Keratinocyte (primary cell): ENCODE measurements around the gene STXBP1. TPM values are rescaled to one million over a fixed set of nuclear protein-coding genes. Genes with fewer than 3 reads are reported as not detected.

ENCODE experiments used
- DNase-seq: peaks from one replicate; pipeline ENCODE4 v3.0.0-alpha.2; 2011; ENCODE audit warnings: low read depth, missing footprints, low spot score
- FAIRE-seq: peaks from 2 replicates; lab custom pipeline; 2011; peaks lifted over from hg19 to GRCh38; lab: Jason Lieb, UNC
- H2AFZ ChIP-seq: 2 replicates; pipeline ENCODE4 v1.6.0; 2012; ENCODE audit warnings: low read length, control low read depth, inconsistent platforms; ENCODE audit not compliant: control insufficient read depth
- H3K27ac ChIP-seq: 2 replicates; pipeline ENCODE4 v1.5.1; 2011; ENCODE audit warnings: low read length; ENCODE audit not compliant: control insufficient read depth, insufficient read depth
- H3K27me3 ChIP-seq: 3 replicates; pipeline ENCODE4 v1.6.0; 2011; ENCODE audit warnings: low read length; ENCODE audit not compliant: control insufficient read depth, insufficient read depth; ENCODE audit errors: extremely low read depth
- H3K36me3 ChIP-seq, 2 experiments: 2 replicates in 1 of 2; 3 replicates in 1 of 2; pipeline ENCODE4 v1.5.1; 2011; ENCODE audit warnings: low read length in 2 of 2, mild to moderate bottlenecking in 1 of 2; ENCODE audit not compliant: control insufficient read depth in 2 of 2, insufficient read depth in 2 of 2; ENCODE audit errors: extremely low read depth in 1 of 2
- H3K4me1 ChIP-seq: 3 replicates; pipeline ENCODE4 v1.5.1; 2011; ENCODE audit warnings: low read length; ENCODE audit not compliant: control insufficient read depth, insufficient read depth; ENCODE audit errors: extremely low read depth
- H3K4me2 ChIP-seq: 3 replicates; pipeline ENCODE4 v1.6.0; 2011; ENCODE audit warnings: low read depth, low read length; ENCODE audit not compliant: control insufficient read depth, insufficient read depth; ENCODE audit errors: extremely low read depth
- H3K4me3 ChIP-seq, 3 experiments: fragments of 200-600 bp in 1 of 3; sonication (generic) in 1 of 3; 2 replicates in 2 of 3; 3 replicates in 1 of 3; pipeline ENCODE4 v1.5.1; 2011 to 2016; ENCODE audit warnings: low read length in 3 of 3, mild to moderate bottlenecking in 3 of 3, control low read depth in 2 of 3, inconsistent platforms in 1 of 3, low read depth in 1 of 3, mixed read lengths in 1 of 3, mixed run types in 1 of 3, moderate library complexity in 1 of 3; ENCODE audit not compliant: control insufficient read depth in 2 of 3, insufficient read depth in 2 of 3; ENCODE audit errors: extremely low read depth in 1 of 3
- H3K79me2 ChIP-seq: 2 replicates; pipeline ENCODE4 v1.6.0; 2012; ENCODE audit warnings: low read length; ENCODE audit not compliant: control insufficient read depth, insufficient read depth
- H3K9ac ChIP-seq: 3 replicates; pipeline ENCODE4 v1.6.0; 2011; ENCODE audit warnings: low read length; ENCODE audit not compliant: control insufficient read depth, insufficient read depth; ENCODE audit errors: extremely low read depth
- H3K9me1 ChIP-seq: 3 replicates; pipeline ENCODE4 v1.6.0; 2011; ENCODE audit warnings: low read length; ENCODE audit not compliant: control insufficient read depth, insufficient read depth; ENCODE audit errors: extremely low read depth
- H3K9me3 ChIP-seq: 2 replicates; pipeline ENCODE4 v1.5.1; 2012; ENCODE audit warnings: low read depth, low read length; ENCODE audit not compliant: control insufficient read depth
- H4K20me1 ChIP-seq: 3 replicates; pipeline ENCODE4 v1.6.0; 2011; ENCODE audit warnings: low read length; ENCODE audit not compliant: control insufficient read depth, insufficient read depth; ENCODE audit errors: extremely low read depth
- EZH2 ChIP-seq: IDR thresholded peaks from one replicate; pipeline ENCODE4 v1.6.1; 2012; ENCODE audit warnings: inconsistent platforms, mild to moderate bottlenecking, low read length, moderate library complexity
- dilution Hi-C: fragments of 300-500 bp; cut with MboI; formaldehyde crosslinking; loops from one replicate; pipeline ENCODE4 v1.7.0; 2020; ENCODE audit warnings: low sequenced_read_pairs; ENCODE audit not compliant: extremely low pct_ligation_motif_present
- polyA plus RNA-seq, 5 experiments: library from polyadenylated mRNA; depleted of rRNA in 3 of 5; stranded (reverse) in 3 of 5; stranded (forward) in 1 of 5; unstranded in 1 of 5; fragments of >200 nt; gene quantifications; 1 replicate in 1 of 5; 2 replicates in 3 of 5; 3 replicates in 1 of 5; pipeline versions ENCODE4 v1.2.1 to v1.2.3, GENCODE V29; 2011 to 2012; ENCODE audit warnings: missing spikeins in 2 of 5, low read depth in 1 of 5, low replicate concordance in 1 of 5
- TF ChIP-seq, protein P1 (sequence below), 3 experiments: IDR thresholded peaks in 1 of 3; conservative IDR thresholded peaks in 1 of 3; optimal IDR thresholded peaks in 1 of 3; 2 replicates in 2 of 3; 3 replicates in 1 of 3; pipeline versions ENCODE3 to v1.5.1; 2011; ENCODE audit warnings: low read length in 3 of 3, mild to moderate bottlenecking in 3 of 3, moderate library complexity in 2 of 3, control low read depth in 1 of 3, inconsistent platforms in 1 of 3; ENCODE audit not compliant: insufficient read depth in 2 of 3; ENCODE audit errors: extremely low read depth in 1 of 3

STXBP1 gene
- polyA plus RNA-seq, 1 donor (not counting 4 experiments of a cell fraction or from before 2014, with no cell fraction given): 17.1 TPM

DNA sequence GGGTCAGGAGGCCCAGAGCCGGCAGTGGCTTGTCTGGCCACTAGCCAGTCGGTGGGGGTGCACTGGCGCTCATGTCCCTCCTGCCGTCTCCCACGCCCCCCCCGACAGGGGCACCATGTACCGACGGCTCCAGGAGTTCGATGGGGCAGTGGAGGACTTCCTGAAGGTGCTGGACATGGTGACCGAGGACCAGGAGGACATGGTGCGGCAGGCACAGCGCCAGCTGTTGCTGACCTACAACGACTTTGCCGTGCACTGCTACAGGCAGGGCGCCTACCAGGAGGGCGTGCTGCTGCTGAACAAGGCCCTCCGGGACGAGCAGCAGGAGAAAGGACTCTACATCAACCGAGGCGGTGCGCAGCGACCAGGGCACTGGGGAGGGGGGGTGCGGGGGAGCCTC is 111.9 kb downstream of the STXBP1 start:
- no peak overlapping the region for H2AFZ ChIP-seq
- DNase-seq: no peak
- H4K20me1 ChIP-seq: no peaks in the 10 kb centered on the region
- no peak overlapping the region for H3K27ac ChIP-seq
- peaks cover 14% of the 10 kb centered on the region for H3K4me1 ChIP-seq
- H3K4me3 ChIP-seq: no peak overlapping the region
- H3K36me3 ChIP-seq: no peaks in the 10 kb centered on the region
- no peaks in the 10 kb centered on the region for H3K9me3 ChIP-seq
- no peaks in the 10 kb centered on the region for H3K27me3 ChIP-seq
- dilution Hi-C loops: no loop called here
- no peak overlapping the region for H3K9ac ChIP-seq
- H3K4me2 ChIP-seq: no peak overlapping the region
- no peak for FAIRE-seq
- TF ChIP-seq, protein P1, sequence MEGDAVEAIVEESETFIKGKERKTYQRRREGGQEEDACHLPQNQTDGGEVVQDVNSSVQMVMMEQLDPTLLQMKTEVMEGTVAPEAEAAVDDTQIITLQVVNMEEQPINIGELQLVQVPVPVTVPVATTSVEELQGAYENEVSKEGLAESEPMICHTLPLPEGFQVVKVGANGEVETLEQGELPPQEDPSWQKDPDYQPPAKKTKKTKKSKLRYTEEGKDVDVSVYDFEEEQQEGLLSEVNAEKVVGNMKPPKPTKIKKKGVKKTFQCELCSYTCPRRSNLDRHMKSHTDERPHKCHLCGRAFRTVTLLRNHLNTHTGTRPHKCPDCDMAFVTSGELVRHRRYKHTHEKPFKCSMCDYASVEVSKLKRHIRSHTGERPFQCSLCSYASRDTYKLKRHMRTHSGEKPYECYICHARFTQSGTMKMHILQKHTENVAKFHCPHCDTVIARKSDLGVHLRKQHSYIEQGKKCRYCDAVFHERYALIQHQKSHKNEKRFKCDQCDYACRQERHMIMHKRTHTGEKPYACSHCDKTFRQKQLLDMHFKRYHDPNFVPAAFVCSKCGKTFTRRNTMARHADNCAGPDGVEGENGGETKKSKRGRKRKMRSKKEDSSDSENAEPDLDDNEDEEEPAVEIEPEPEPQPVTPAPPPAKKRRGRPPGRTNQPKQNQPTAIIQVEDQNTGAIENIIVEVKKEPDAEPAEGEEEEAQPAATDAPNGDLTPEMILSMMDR (optimal IDR thresholded peaks at IDR 0.05 in 1 of 3, IDR thresholded peaks at IDR 0.05 in 1 of 3, conservative IDR thresholded peaks at IDR 0.05 in 1 of 3; ENCODE audit: extremely low read depth in 1 of 3, insufficient read depth in 2 of 3, low read length in 3 of 3): no peak
- no peak for TF ChIP-seq EZH2
- no peaks in the 10 kb centered on the region for H3K79me2 ChIP-seq
- no peaks in the 10 kb centered on the region for H3K9me1 ChIP-seq

DNA sequence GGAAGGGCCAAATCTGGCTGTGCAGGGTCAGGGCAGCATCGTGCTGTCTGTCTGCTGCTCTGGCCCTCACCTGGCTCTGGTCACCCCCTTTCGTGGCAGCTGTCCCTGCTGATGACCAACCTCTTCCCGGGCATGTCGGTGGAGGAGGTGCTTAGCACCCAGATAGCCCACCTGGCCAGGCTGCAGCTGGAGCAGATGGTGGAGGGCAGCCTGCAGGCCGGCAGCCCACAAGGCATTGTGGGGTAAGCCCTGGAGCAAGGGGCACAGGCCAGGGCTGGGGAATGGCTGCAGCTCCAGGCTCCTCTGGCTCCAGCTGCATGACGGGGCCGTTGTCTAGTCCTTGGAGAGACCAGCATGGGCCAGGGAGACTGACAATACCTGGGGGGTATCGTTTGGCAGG is 114.8 kb downstream of the STXBP1 start:
- TF ChIP-seq, protein P1 (optimal IDR thresholded peaks at IDR 0.05 in 1 of 3, IDR thresholded peaks at IDR 0.05 in 1 of 3, conservative IDR thresholded peaks at IDR 0.05 in 1 of 3; ENCODE audit: extremely low read depth in 1 of 3, insufficient read depth in 2 of 3, low read length in 3 of 3): no peak
- TF ChIP-seq EZH2: no peak
- no peak for DNase-seq
- FAIRE-seq: no peak
- H3K4me3 ChIP-seq: no peak overlapping the region
- H4K20me1 ChIP-seq: no peaks in the 10 kb centered on the region
- no peaks in the 10 kb centered on the region for H3K9me3 ChIP-seq
- H3K4me1 ChIP-seq: peaks cover 8% of the 10 kb centered on the region
- no peak overlapping the region for H3K4me2 ChIP-seq
- no peaks in the 10 kb centered on the region for H3K9me1 ChIP-seq
- no peaks in the 10 kb centered on the region for H3K27me3 ChIP-seq
- H3K36me3 ChIP-seq: peaks cover 0 to 2% of the 10 kb centered on the region in 2 experiments
- no peak overlapping the region for H3K27ac ChIP-seq
- dilution Hi-C loops: no loop called here
- no peak overlapping the region for H3K9ac ChIP-seq
- no peak overlapping the region for H2AFZ ChIP-seq
- H3K79me2 ChIP-seq: no peaks in the 10 kb centered on the region
